HG03135 (cell line): ENCODE data around the gene ADD1.

ENCODE experiments used
- ATAC-seq: cut with Tn5 transposase; IDR thresholded peaks from one replicate; pipeline ENCODE4 v1.9.1; 2021; ENCODE audit warnings: mild to moderate bottlenecking, moderate library complexity; ENCODE audit not compliant: unreplicated experiment

ADD1 gene

DNA sequence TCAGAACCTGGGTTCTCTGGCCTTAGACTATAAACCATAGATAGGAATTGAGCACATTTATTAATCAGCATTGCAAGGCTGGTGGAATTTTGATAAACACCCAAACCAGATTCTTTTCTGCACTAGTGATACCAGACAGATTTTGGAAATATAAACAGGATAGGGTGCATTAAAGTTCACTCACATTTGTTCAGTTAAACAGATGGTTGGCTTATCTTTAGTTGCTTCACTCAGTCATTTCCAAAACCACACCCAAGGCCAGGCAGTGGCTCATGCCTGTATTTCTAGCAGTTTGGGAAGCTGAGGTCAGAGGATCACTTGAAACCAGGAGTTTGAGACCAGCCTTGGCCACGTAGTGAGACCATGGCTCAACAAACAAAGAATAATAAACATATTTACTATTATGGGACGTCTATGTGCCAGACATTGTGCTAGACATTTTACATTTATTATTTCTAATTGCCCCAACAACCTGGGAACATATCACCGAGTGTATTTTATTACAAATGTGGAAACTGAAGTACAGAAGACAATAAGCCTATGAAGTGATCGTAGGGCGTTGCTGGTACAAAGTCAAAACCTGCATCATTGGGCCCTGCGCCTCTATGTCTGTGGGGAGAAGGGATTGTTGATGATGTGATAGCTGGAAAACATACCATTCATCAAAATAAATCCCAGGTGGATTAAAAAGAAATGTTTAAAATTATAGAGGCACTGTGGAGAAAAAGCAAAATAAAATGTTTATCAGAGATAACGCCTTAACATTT is 15.0 kb downstream of the ADD1 start:
- ATAC-seq = no peak

DNA sequence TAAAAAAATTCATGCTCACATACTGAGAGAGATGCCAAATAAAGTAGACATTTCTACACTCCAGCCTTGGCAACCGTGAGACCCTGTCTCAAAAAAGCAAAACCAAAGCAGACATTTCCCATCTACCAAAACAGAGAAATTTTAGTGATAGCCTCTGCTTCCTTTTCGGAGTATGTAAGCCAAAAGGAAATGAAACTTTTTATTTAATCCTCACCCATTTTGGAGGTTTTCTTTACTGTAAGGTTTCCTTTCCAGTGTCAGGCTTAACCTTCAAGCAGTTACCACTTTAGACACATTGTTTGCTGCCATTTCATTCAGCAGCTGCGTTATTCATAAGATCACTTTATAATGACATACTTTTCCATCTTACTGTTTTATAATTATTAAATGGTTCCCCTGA is 15.9 kb downstream of the ADD1 start:
- no peak for ATAC-seq

DNA sequence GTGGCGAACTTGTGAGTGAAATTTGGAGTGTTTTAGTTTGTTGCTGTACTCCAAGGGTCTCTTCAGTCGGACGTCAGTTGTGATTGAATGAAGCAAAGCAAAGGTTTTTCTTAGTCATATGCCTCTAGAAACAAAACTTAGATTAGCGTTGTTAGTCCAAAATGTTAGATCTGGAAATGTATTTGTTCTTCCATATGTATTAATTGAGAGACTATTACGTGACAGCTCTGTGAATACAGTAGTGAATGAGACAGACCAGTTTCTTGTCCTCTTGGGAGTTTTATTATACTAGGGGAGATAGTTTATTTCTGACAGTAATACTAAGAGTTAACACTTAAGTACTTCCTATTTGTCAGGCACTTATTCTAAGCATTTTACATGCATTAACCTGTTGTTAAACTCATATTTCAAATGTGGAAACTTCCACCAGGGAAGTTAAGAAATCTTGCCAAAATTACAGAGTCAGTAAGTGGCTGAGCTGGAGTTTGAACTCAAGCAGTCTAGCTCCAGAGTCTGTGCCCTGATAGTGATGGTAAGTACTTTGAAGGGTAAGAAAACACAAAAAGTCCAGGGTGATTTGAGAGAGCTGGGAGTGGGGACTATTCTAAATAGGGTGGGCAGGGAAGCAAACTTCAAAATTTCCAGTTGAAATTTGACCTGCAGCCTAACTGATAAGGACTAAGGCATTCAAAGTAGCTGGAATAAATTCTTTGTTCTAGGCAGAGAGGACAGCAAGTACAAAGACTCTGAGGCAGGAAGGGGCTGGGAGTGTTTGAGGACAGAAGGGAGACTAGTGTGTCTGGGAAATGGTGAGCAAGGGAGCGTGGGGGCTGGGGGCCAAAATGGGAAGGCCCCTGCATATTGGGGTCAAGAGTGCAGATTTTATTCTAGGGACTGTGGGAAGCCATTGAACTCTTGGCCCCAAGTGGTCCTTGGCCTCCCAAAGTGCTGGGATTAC is 17.0 kb downstream of the ADD1 start:
- no peak for ATAC-seq

DNA sequence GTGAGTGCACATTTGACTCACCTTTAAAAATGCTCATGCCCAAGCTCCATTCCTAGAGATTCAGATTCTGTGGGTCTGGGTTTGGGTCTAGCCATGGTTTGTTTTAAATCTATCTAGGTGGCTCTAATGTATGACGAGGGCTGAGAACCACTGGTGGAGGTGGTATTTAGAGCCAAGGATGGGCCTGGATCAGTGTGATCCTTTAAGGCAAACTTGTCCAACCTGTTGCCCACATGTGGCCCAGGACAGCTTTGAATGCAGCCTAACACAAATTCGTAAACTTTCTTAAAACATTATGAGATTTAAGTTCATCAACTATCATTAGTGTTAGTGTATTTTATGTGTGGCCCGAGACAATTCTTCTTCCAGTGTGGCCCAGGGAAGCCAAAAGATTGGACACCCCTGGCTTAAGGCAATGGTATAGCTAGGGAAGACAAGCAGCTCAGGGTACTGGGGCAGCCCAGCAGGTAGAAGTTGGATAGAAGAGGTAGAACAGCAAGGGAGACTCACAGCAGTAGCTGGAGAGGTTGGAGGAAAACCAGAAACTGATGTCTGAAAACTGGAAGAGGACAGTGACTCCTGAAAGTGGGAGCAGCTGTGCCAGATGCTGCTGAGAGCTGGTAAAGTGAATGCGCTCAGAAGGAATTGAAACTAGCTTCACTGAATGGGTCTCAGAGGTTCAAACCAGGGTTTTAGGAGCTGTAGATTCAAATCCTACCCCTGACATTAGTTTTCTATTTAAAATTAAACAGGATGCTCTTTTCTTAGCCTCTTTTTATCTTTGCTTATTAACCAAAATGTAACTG is 18.2 kb downstream of the ADD1 start:
- ATAC-seq = no peak

DNA sequence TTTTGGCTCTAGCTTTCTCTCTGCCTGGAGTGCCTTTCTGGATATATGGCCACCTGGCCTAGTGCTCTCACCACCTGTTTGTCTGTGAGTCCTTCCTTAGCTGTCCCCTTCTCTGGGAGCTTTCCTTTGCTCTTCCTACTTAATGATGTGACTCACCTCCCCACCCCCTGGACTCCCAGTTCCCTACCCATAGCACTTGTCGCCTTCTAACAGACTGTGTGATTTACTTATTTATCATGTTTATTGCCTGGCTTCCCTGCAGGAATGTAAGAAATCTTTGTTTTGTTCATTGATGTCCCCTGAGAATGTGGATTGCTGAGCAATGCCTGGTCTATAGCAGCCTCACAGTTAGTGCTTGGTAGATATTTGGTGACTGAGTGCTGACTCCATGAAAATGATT is 18.9 kb downstream of the ADD1 start:
- ATAC-seq = no peak

DNA sequence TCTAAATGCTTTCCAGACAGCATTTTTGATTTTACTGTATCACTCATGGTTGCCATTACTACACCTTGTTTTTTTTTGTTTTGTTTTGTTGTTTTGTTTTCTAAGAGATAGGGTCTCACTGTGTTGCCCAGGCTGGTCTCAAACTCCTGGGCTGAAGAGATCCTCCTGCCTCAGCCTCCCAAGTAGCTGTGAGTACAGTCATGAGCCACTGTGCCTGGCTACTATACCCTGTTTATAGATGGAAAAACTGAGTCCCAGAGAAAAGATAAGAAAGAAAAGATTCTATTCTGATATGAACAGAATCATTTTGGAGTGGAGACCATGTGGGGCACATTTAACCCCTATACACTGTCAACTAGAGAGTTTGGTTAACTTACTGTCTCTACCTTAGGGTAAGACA is 20.0 kb downstream of the ADD1 start:
- ATAC-seq = no peak

DNA sequence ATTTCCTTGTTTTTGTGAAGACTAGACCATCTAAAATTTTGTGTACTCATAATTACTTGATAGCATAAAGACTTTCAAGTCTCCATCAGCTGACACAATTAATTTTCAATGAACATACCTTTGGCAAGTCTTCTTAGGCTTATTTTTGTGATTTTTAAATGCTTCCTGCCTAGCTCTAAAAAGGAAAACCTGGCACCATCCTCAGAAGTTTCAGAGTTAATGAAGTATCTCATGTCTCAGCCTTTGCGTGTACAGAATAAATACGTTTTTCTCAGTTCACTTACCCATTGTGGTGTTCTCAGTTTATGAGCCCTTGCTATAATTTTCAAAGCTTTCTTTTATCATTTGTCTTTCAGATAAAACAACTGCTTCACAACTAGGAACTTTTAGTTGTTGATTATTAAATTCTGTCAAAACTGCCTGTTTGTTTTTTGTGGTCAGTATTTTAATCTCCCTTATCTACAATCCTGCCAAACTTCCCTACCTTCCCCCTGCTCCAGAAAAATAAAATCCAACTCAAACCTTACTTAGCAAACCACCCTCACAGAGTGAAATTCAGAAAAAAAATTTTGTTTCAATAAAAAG is 21.6 kb downstream of the ADD1 start:
- ATAC-seq = no peak

DNA sequence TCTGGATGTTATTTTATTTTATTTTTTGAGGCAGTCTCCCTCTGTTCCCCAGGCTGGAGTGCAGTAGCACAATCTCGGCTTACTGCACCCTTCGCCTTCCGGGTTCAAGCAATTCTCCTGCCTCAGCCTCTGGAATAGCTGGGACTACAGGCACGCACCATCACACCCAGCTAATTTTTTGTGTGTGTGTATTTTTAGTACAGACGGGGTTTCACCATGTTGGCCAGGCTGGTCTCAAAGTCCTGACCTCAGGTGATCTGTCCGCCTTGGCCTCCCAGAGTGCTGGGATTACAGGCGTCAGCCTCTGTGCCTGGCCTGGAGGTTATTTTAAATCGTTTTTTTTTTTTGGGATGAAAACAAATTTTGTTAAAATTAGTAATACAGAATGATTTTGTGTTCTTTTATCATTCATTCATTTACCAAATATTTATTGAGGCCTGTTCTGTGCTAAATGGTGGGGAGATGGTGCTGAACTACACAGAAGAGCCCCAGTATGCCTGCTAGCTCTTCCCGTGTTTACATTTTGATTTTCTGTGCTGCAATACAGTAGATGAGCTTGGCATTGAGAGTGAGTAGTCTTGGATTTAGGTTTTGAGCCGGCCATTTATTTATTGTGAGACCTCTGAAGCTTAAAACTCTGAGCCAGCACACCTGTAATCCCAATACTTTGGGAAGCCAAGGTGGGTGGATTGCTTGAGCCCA is 22.7 kb downstream of the ADD1 start:
- ATAC-seq = no peak

DNA sequence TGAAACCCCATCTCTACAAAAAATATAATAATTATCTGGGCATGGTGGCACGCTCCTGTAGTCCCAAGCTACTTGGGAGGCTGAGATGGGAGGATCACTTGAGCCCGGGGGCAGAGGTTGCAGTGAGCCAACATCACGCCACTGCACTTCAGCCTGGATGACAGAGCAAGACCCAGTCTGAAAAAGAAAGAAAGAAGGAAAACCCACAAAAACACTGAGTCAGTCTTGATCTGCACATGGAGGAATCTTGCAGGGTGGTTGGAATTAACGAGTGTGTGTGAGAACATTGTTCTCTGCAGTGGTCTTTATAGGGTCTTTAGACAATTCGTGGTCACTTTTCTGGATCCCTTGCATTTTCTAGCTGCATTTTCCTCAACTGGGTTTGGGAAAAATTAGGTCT is 23.2 kb downstream of the ADD1 start:
- no peak for ATAC-seq

DNA sequence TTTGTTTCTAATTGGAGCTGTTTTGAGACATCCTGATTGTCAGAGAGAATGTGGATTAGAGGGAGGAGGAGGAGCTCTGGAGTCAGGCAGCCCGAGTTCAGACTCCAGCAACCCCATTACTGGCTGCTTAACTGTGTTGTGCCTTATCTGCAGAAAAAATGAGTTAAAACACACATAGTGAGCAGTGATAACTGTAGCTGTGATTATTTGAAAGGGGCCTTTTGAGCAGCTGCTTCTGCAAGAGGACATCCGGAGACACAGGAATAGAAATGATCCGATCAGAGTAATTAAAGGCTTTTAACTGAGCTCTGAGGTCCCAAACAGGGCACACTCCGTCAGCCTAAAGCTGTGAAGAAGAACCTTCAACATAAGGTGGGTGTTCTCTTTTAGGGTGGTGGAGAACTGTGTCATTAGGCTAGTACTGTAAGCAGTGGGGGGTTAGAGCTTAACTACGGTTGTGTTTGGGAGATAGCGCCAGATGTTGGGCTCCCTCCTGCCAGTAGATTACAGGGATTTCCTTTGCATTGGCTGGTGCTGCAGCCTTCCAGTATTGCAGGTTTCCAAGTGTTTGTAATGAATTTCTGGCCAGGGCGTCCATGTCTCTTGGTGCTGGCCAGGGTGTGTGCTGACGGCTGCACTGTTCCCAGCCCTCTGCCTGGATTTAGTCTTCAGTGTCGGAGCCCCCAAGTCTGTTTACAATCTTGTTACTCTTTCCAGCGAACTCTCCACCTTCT is 24.3 kb downstream of the ADD1 start:
- ATAC-seq = no peak

DNA sequence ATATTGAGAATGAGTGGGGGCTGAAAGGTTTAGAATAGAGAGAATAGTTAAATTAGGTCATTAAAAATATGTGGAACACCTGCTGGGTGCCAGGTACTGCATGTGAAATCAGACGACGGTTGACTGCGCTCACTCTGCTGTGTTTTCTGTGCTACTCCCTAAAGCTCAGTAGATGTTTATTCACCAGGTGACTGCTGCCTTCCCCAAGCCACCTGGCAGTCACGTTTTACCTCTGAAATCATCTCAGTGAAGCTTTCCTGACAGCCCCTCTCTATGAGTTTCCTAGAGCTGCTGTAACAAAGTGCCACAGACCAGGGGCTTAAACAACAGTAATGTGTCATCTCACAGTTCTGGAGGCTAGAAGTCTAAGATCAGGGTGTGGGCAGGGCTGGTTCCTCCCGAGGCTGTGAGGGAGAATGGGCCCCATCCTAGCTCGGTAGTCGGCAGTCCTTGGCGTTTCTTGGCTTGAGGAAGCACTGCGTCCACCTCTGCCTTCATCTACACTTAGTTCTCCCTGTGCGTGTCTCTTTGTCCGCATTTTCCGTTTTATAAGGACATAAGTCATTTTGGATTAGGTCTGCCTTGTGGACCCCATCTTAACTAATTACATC is 25.3 kb downstream of the ADD1 start:
- ATAC-seq = no peak

DNA sequence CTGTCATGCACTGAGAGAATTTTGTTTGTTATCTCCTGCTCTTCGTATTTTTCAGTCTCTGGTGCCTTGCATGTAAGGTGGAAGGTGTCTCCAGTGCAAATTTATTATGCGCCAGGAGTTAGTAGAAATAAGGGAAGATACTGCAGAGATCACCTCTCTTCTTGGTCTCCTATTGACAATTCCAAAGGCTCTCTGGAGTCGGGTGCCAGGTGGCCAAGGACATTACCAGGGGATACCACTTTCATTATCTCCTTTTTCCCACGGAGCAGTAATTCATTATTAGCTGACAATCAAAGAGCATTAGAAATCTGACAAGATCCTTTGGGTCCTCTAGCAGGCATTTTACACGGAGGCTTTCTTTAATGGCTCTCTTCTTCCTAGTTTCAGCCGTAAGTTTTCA is 26.0 kb downstream of the ADD1 start:
- no peak for ATAC-seq

DNA sequence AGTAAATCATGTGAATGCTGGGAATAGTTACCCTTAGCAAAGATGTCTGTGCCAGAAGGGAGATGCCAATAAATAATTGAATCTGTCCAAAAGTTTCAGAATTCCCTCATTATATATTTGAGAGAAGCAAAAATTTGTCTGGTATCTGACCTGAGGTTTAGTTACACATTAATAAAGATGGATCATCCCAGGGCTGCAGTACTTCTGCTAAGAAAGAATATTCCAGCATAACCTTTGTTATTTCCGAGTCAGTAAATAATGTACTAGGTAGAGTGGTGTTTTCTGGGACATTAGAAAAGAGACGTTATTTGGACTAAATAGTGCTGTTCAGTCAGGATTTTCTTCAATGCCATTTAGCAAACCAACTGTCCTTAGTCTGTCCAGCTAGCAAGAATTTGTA is 26.4 kb downstream of the ADD1 start:
- no peak for ATAC-seq

DNA sequence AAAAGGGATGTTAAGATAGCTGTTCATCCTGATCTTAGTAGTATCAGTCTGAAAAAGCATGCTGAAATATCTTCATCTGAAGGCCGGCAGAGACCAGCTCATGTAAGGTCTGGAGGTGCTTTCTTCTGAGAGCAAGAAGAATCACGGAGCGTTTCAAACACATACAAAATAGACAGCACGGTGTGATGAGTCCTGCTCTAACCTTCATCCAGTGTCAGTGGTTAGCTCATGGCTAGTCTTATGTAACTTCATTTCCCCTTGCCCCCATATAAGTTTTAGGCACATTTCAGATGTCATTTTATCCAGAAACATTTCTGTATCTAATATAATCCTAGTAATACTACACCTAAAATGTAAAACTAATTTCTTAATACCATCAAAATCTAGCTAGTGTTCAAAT is 27.8 kb downstream of the ADD1 start:
- ATAC-seq = no peak

DNA sequence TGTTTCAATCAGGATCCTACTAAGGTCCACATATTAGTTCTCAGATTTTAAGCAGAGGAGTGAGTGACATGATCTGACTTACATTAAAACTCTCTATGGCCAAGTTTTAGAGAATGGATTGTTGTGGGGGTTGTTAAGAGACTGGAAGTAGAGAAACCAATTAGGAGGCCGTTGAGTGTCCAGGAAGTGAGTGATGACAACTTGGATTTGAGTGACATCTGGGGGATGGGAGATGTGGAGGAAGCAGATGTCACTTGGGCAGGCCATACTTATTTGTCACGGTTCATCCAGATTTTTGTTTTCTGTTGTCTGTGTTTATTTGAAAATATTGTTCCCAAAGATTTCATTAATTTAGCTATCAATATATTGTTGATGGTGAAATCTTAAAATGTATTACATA is 28.3 kb downstream of the ADD1 start:
- no peak for ATAC-seq

DNA sequence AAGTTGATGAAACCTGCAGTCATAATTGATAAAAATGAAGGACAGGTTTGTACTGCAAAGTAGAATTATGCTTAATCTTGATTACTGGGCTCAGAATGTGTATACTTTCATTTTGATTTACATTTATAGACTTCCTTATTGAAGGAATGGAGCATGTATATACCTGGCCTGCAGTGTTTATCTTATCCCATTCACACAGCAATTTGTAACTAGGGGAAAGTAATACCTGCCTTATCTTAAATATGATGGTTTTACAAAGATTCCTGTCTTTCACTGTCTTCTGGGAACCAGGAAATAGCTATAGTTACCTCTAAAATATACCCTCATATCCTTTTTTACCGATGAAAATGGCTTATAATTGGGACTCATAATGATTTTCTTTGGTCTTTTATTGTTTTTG is 29.7 kb downstream of the ADD1 start:
- no peak for ATAC-seq

DNA sequence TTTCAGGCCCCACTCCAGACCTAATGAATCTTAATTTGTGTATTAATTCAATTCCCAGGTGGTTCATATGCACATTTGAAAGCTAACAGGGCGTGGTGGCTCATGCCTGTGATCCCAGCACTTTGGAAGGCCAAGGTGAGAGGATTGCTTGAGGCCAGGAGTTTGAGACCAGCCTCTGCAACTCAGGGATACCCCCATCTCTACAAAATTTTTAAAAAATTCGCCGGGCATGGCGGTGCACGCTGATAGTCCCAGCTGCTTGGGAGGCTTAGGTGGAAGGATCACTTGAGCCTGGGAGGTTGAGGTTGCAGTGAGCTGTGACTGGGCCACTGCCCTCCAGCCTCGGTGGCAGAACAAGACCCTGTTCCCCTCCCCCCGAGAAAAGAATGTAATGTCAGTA is 31.2 kb downstream of the ADD1 start:
- ATAC-seq = no peak

DNA sequence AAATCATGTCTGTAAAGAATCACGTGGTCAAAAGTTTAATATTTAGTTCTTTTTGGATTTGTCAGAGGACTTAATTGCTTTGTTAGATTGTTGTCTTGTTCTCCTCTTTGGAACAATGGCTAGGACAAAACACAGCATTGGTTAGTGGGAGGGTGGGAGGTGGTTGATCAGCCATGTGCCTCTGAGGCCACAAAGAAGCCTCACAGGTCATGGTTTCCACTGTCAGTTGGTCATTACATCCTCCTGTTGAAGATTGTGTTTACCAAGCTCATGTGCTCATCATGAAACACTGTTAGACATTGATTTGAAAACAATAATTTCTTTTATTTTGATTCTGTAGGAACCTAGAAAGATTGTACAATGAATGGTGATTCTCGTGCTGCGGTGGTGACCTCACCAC is 31.9 kb downstream of the ADD1 start:
- no peak for ATAC-seq

DNA sequence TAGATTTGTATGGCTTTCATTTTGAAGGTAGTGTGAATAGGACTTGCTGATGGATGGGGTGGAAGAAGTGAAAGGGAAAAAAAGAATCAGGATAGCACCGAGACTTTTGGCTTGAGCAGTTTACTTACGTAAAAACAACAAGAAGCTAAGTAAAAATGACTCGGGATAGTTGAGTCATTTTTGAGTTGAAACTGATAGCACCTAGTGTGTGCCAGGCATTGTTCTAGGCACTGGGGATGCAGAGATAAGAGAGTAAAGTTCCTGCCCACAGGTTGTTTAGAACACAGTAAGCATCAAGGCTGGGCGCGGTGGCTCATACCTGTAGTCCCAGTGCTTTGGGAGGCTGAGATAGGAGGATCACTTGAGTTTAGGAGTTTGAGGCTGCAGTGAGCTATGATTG is 34.7 kb downstream of the ADD1 start:
- ATAC-seq = no peak
